CD4-positive, alpha-beta T cell treated with Interleukin-17A for 1 hour (primary cell): Measurements from ENCODE around the gene PRKD1.

Experiments used
- DNase-seq: peaks from one replicate; pipeline ENCODE4 v3.0.0-alpha.2; 2020

Gene PRKD1

GRCh38 chr14:29664515-29664914, 263.1 kb downstream of the PRKD1 start:
- DNase-seq, result no peak

GRCh38 chr14:29663281-29663801, 264.3 kb downstream of the PRKD1 start:
- DNase-seq, result no peak

- no peak for DNase-seq
Measured at GRCh38 chr14:29654901-29655550, 272.6 kb downstream of the PRKD1 start.

- DNase-seq, result no peak
Measured at GRCh38 chr14:29653303-29653702, 274.3 kb downstream of the PRKD1 start.

- no peak for DNase-seq
Measured at GRCh38 chr14:29652571-29652970, 275.1 kb downstream of the PRKD1 start.

- no peak for DNase-seq
Measured at GRCh38 chr14:29650554-29651269, 276.9 kb downstream of the PRKD1 start.

- no peak for DNase-seq
Measured at GRCh38 chr14:29649170-29649569, 278.5 kb downstream of the PRKD1 start.

GRCh38 chr14:29648045-29648444, 279.6 kb downstream of the PRKD1 start:
- DNase-seq, result no peak

GRCh38 chr14:29645117-29645516, 282.5 kb downstream of the PRKD1 start:
- DNase-seq, result no peak

GRCh38 chr14:29643433-29644211, 284.0 kb downstream of the PRKD1 start:
- no peak for DNase-seq

GRCh38 chr14:29637411-29637810, 290.2 kb downstream of the PRKD1 start:
- DNase-seq, result no peak

GRCh38 chr14:29636870-29637269, 290.8 kb downstream of the PRKD1 start:
- DNase-seq, result no peak

GRCh38 chr14:29630566-29631160, 297.0 kb downstream of the PRKD1 start:
- DNase-seq, result no peak

GRCh38 chr14:29629839-29630238, 297.8 kb downstream of the PRKD1 start:
- no peak for DNase-seq

GRCh38 chr14:29627137-29627536, 300.5 kb downstream of the PRKD1 start:
- DNase-seq, result no peak

- no peak for DNase-seq
Measured at GRCh38 chr14:29618323-29619067, 309.2 kb downstream of the PRKD1 start.

- no peak for DNase-seq
Measured at GRCh38 chr14:29616922-29617321, 310.7 kb downstream of the PRKD1 start.

- DNase-seq, result no peak
Measured at GRCh38 chr14:29608861-29609260, 318.8 kb downstream of the PRKD1 start.

- no peak for DNase-seq
Measured at GRCh38 chr14:29607169-29607568, 320.5 kb downstream of the PRKD1 start.

GRCh38 chr14:29603696-29604095, 324.0 kb downstream of the PRKD1 start:
- no peak for DNase-seq

GRCh38 chr14:29601616-29602015, 326.0 kb downstream of the PRKD1 start:
- DNase-seq, result no peak

GRCh38 chr14:29587761-29588470, 339.7 kb downstream of the PRKD1 start:
- DNase-seq, result no peak
